NCI-H748 treated with DMSO at 0.1 percent for 48 hours (cell line): ENCODE measurements around the gene DMXL2.
A peak's percentile ranks its signal among the peaks of the same experiment; 100 is the strongest.

Source experiments
- DNase-seq: peaks from one replicate; lab custom pipeline; 2025; lab: John Stamatoyannopoulos, UW

DMXL2 gene

GRCh38 chr15:51405693-51406523 lies 216.7 kb downstream of the DMXL2 start:
- no peak for DNase-seq

GRCh38 chr15:51403946-51404695 lies 218.4 kb downstream of the DMXL2 start:
- DNase-seq: no peak

GRCh38 chr15:51403072-51403878 lies 219.3 kb downstream of the DMXL2 start:
- DNase-seq: peak; percentile 7

- no peak for DNase-seq
These were observed 220.6 kb downstream of the DMXL2 start for GRCh38 chr15:51401872-51402517.

GRCh38 chr15:51401051-51401780 lies 221.4 kb downstream of the DMXL2 start:
- no peak for DNase-seq

GRCh38 chr15:51398626-51399025 lies 223.9 kb downstream of the DMXL2 start:
- DNase-seq: no peak
